Parathyroid adenoma (tissue), 2 donors: ENCODE measurements around the gene DPCD.

Experiments used
- H2AFZ ChIP-seq: fragments of 300-600 bp; sonication (generic); one replicate; pipeline ENCODE4 v1.7.0; 2017; ENCODE audit warnings: antibody characterized with exemption, mild to moderate bottlenecking
- H3K27ac ChIP-seq: fragments of 300-600 bp; sonication (generic); one replicate; pipeline ENCODE4 v1.7.0; 2017
- H3K27me3 ChIP-seq: fragments of 300-600 bp; sonication (generic); one replicate; pipeline ENCODE4 v1.7.0; 2017; ENCODE audit warnings: low read length; ENCODE audit not compliant: control insufficient read depth, insufficient read depth
- H3K36me3 ChIP-seq: fragments of 300-600 bp; sonication (generic); one replicate; pipeline ENCODE4 v1.7.0; 2017; ENCODE audit warnings: low read length; ENCODE audit not compliant: control insufficient read depth, insufficient read depth
- H3K4me1 ChIP-seq: fragments of 300-600 bp; sonication (generic); one replicate; pipeline ENCODE4 v1.7.0; 2017; ENCODE audit warnings: control low read depth
- H3K4me2 ChIP-seq: fragments of 300-600 bp; sonication (generic); one replicate; pipeline ENCODE4 v1.7.0; 2017; ENCODE audit warnings: low read length
- H3K4me3 ChIP-seq: fragments of 300-600 bp; sonication (generic); one replicate; pipeline ENCODE4 v1.7.0; 2017; ENCODE audit warnings: low read depth, low read length
- H3K79me2 ChIP-seq: fragments of 300-600 bp; sonication (generic); one replicate; pipeline ENCODE4 v1.7.0; 2017; ENCODE audit warnings: control low read depth
- H3K9ac ChIP-seq: fragments of 300-600 bp; sonication (generic); one replicate; pipeline ENCODE4 v1.7.0; 2017; ENCODE audit warnings: mild to moderate bottlenecking
- H3K9me3 ChIP-seq: fragments of 300-600 bp; sonication (generic); one replicate; pipeline ENCODE4 v1.7.0; 2017; ENCODE audit warnings: low read length; ENCODE audit not compliant: control insufficient read depth
- CTCF ChIP-seq: fragments of 300-600 bp; sonication (generic); IDR thresholded peaks from one replicate; pipeline ENCODE4 v1.7.0; 2017; ENCODE audit warnings: antibody characterized with exemption, mild to moderate bottlenecking
- donor health status: primary hyperparathyroidism.

Gene DPCD

GRCh38 chr10:101587725-101588653 is at the start of gene DPCD, which contains the start of gene POLL:
Gene DPCD (plus strand): TSS chr10:101588321. CDS start chr10:101588337, 16 bp downstream.
Gene POLL (minus strand): TSS chr10:101588257. CDS start chr10:101587360, 897 bp downstream.
- Histone ChIP-seq H3K27me3 (no peaks in the 10 kb centered on the region), H2AFZ (peak within 1 kb of the TSS; percentile 100), H3K36me3 (no peaks in the 10 kb centered on the region), H3K4me3 (peak within 1 kb of the TSS; percentile 83), H3K9me3 (no peaks in the 10 kb centered on the region), H3K9ac (peak within 1 kb of the TSS; percentile 73), H3K4me1 (peaks cover 5% of the 10 kb centered on the region), H3K27ac (peak within 1 kb of the TSS; percentile 60), H3K4me2 (peak within 1 kb of the TSS; percentile 94), H3K79me2 (peaks cover 27% of the 10 kb centered on the region)
- TF ChIP-seq CTCF, result no peak

DNA sequence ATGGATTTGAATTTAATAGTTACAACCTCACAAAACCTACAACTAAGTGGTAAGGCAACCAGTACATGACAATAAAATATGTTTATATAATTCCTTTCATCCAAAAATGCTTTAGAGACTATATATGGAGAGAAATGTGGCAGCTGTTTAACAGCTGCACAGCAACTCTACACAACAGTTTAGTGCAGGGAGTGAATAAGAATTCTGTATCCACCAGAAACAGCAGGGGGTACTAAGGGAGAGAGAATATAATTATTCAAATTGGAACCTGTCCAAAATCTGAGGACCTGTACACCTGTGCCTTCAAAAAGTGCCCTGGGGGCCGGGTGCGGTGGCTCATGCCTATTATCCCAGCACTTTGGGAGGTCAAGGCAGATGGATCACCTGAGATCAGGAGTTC is 49.7 kb upstream of the DPCD start:
- Histone ChIP-seq H3K4me2 (no peak overlapping the region), H2AFZ (no peak overlapping the region), H3K79me2 (peaks cover 2% of the 10 kb centered on the region), H3K27me3 (no peaks in the 10 kb centered on the region), H3K4me3 (no peak overlapping the region), H3K9me3 (no peaks in the 10 kb centered on the region), H3K4me1 (no peaks in the 10 kb centered on the region), H3K27ac (no peak overlapping the region), H3K9ac (no peak overlapping the region), H3K36me3 (no peaks in the 10 kb centered on the region)
- TF ChIP-seq CTCF, result no peak

DNA sequence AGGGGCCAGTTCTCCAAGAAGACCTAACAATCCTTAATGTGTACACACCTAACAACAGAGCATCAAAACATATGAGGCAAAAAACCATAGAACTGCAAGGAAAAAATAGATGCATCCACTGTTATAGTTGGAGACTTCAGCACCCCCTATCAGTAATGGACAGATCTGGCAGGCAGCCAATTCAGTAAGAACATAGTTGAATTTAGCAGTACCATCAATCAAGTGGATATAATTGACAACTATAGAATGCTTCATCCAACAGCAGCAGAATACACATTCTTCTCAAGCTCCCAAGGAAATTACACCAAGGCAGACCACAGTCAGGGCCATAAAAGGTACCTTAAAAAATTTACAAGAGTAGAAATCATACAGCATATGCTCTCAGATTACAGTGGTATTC is 42.2 kb upstream of the DPCD start:
- Histone ChIP-seq H2AFZ (no peak overlapping the region), H3K4me1 (no peaks in the 10 kb centered on the region), H3K9me3 (no peaks in the 10 kb centered on the region), H3K4me2 (no peak overlapping the region), H3K36me3 (no peaks in the 10 kb centered on the region), H3K79me2 (no peaks in the 10 kb centered on the region), H3K27ac (no peak overlapping the region), H3K9ac (no peak overlapping the region), H3K27me3 (no peaks in the 10 kb centered on the region), H3K4me3 (no peak overlapping the region)
- no peak for TF ChIP-seq CTCF

DNA sequence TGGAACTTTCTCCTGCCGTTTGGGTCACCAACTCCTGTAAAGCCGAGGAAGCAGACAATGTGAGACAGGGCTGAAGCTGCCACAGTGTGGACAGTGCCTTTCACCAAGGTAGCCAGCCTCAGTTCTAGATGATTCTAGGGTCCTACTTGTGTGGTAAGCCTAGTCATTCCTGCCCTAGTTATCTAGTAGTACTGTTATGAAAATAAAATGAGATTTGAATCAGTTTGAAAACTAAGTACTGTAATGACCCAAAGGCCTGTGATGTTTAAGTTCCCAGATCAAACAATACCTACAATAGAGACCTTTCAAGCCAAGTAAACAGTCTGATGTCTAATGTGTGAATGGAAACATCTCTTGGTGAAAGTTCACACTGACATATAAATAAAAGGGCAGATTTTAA is 37.2 kb upstream of the DPCD start:
- no peak overlapping the region for H3K4me2 ChIP-seq
- H3K79me2 ChIP-seq, result no peaks in the 10 kb centered on the region
- H3K27me3 ChIP-seq, result no peaks in the 10 kb centered on the region
- no peaks in the 10 kb centered on the region for H3K4me1 ChIP-seq
- no peak overlapping the region for H3K9ac ChIP-seq
- no peaks in the 10 kb centered on the region for H3K36me3 ChIP-seq
- no peak overlapping the region for H3K27ac ChIP-seq
- H3K9me3 ChIP-seq, result no peaks in the 10 kb centered on the region
- TF ChIP-seq CTCF, result no peak
- no peak overlapping the region for H3K4me3 ChIP-seq
- H2AFZ ChIP-seq, result no peak overlapping the region
